Mesothelial cell of epicardium (in vitro differentiated cells): ENCODE results near the gene ALKBH6. TPM values are rescaled to one million over a fixed set of nuclear protein-coding genes. Genes with fewer than 3 reads are reported as not detected.

Experiments used
- DNase-seq, 2 experiments: peaks; one replicate each; pipeline ENCODE4 v3.0.0; 2021; ENCODE audit warnings: low spot score in 2 of 2; ENCODE audit not compliant: unreplicated experiment in 2 of 2
- H3K27ac Mint-ChIP-seq: 2 replicates; pipeline ENCODE4 v1.8.0; 2021; ENCODE audit warnings: mixed read lengths
- H3K27me3 Mint-ChIP-seq: 2 replicates; pipeline ENCODE4 v1.8.0; 2021; ENCODE audit warnings: low read depth, mixed read lengths
- H3K36me3 Mint-ChIP-seq: 2 replicates; pipeline ENCODE4 v1.8.0; 2021; ENCODE audit warnings: mixed read lengths
- H3K4me1 Mint-ChIP-seq: 2 replicates; pipeline ENCODE4 v1.8.0; 2021; ENCODE audit warnings: mixed read lengths
- H3K4me3 Mint-ChIP-seq: 2 replicates; pipeline ENCODE4 v1.8.0; 2021; ENCODE audit warnings: mild to moderate bottlenecking, moderate library complexity, mixed read lengths
- H3K9me3 Mint-ChIP-seq: 2 replicates; pipeline ENCODE4 v1.8.0; 2021; ENCODE audit warnings: mixed read lengths
- CTCF ChIP-seq: fragments of 200-600 bp; sonication (generic); IDR thresholded peaks from one replicate; pipeline ENCODE4 v1.5.0; 2021; ENCODE audit warnings: antibody characterized with exemption; ENCODE audit not compliant: unreplicated experiment
- total RNA-seq: library from RNA; stranded (reverse); gene quantifications from 3 replicates; pipeline ENCODE4 v1.2.1, GENCODE V29; 2021

ALKBH6 gene
- total RNA-seq, 1 donor from 2014 or later = 28.9 TPM

GRCh38 chr19:36010402-36010801, 3.6 kb downstream of the ALKBH6 start:
- Mint-ChIP-seq H3K36me3 (peaks cover 4% of the 10 kb centered on the region), H3K9me3 (no peaks in the 10 kb centered on the region), H3K27ac (no peak overlapping the region), H3K4me1 (peaks cover 33% of the 10 kb centered on the region), H3K27me3 (peaks cover 2% of the 10 kb centered on the region), H3K4me3 (peak overlapping the region; percentile 68)
- DNase-seq = no peak
- no peak for TF ChIP-seq CTCF

DNA sequence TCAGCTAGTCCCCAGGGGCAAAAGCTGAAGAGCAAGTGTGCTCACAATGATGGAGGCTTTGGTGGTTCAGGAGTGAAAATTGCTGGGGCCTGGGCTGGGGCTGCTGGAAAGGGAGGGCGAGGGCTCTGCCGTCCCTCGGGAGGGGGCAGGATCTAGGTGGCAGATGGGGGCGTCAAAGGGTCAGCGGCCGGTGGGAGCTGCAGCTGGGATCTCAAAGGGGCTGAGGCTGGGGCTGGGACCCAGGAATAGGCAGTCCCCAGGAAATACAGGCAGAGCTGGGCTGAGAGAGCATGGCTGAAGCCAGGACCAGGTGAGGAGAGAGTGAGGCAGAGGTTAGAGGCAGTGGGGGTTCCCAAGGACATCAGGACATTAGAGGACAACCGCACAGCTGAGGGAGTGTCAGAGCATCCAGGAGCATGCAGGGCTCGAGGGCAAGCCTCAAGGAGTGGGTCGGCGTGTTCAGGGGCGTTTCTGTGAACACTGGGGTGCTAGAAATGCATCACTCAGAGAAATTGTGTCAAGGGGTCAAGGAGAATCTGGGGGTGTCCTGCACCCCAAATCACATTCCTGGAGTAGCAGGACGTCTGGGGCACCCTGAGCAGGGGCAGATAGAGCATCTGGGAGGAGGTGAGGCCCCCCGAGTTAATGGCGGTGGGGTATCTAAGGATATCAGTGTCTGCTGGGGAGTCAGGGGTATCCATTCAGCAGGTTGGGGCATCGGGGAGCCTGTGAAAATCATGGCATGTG, 4.2 kb downstream of the ALKBH6 start:
- TF ChIP-seq CTCF = no peak
- DNase-seq = no peak
- Mint-ChIP-seq H3K4me3 (peak overlapping the region; percentile 68), H3K9me3 (no peaks in the 10 kb centered on the region), H3K27me3 (peaks cover 2% of the 10 kb centered on the region), H3K36me3 (peaks cover 7% of the 10 kb centered on the region), H3K4me1 (peaks cover 33% of the 10 kb centered on the region), H3K27ac (peak overlapping the region; percentile 56)

GRCh38 chr19:36009220-36009619, 4.8 kb downstream of the ALKBH6 start:
- TF ChIP-seq CTCF = no peak
- peaks cover 7% of the 10 kb centered on the region for H3K36me3 Mint-ChIP-seq
- peak overlapping the region; percentile 86 for H3K4me3 Mint-ChIP-seq
- H3K27ac Mint-ChIP-seq = peak overlapping the region; percentile 56
- peaks cover 2% of the 10 kb centered on the region for H3K27me3 Mint-ChIP-seq
- H3K4me1 Mint-ChIP-seq = peaks cover 28% of the 10 kb centered on the region
- peak in 1 of 2 experiments; percentile 70 for DNase-seq
- no peaks in the 10 kb centered on the region for H3K9me3 Mint-ChIP-seq

- peak within 1 kb of the TSS; percentile 91 for H3K27ac Mint-ChIP-seq
- H3K9me3 Mint-ChIP-seq = no peaks in the 10 kb centered on the region
- DNase-seq = peak in 1 of 2 experiments; percentile 49
- H3K4me1 Mint-ChIP-seq = peaks cover 21% of the 10 kb centered on the region
- H3K4me3 Mint-ChIP-seq = peak within 1 kb of the TSS; percentile 86
- H3K27me3 Mint-ChIP-seq = peaks cover 2% of the 10 kb centered on the region
- no peak for TF ChIP-seq CTCF
- H3K36me3 Mint-ChIP-seq = peaks cover 7% of the 10 kb centered on the region
These were observed 5.6 kb downstream of the ALKBH6 start, which contains the start of gene SYNE4 for GRCh38 chr19:36008336-36008978. Gene SYNE4 (minus strand): TSS chr19:36008813. CDS start chr19:36008681, 132 bp downstream.

DNA sequence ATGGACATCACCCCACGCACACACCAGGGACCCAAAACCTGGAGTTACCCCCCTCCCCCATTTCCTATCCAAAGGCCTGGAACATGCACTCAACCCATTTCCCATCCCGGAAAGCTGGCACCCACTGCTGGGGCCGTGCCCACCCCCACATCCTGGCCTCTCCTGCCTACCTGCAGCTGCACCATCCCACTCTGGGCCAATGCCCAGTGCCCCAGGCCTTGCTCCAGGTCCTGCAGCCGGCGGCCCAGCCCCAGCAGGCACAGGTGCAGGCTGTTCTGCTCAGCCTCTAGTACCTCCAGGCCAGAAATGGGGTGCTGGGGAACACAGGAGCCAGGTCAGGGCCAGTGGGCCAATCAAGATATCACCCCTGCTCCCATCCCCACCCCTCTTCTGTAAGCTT, 7.1 kb downstream of the ALKBH6 start:
- DNase-seq = no peak
- Mint-ChIP-seq H3K36me3 (peaks cover 11% of the 10 kb centered on the region), H3K4me1 (peaks cover 17% of the 10 kb centered on the region), H3K27ac (no peak overlapping the region), H3K4me3 (no peak overlapping the region), H3K27me3 (peaks cover 2% of the 10 kb centered on the region), H3K9me3 (no peaks in the 10 kb centered on the region)
- no peak for TF ChIP-seq CTCF
